ENCODE measurements around the gene PIK3R4.

PIK3R4 gene

DNA sequence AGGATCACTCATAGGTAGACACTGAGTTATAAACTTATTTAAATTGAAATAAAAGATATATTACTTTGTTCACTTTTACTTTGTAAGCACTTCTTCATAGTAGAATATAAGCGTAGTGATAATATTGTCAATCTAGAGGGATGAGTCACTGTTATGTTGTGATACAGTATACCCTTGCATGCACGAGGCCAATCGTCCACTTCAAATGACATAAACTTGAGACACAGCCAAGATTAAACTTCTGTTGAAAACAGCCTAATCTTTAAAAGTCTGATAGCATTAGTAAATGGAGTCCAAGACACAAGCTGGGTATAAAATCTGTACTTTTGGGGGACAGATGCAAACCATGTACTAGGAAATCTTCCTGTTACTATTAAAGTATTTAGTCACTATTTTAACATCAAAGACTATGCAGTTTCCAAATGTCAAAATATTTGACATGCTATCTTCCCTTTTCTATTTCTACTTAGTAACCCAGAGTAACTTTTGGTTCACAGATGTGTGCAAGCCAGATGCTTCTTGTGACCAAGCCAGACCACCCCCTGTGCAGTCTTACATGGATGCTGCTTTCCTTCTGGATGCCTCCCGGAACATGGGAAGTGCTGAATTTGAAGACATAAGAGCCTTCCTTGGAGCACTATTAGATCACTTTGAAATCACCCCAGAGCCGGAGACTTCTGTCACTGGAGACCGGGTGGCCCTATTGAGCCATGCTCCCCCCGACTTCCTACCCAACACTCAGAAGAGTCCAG is 85.3 kb downstream of the PIK3R4 start:
- H3K9ac ChIP-seq = no peak overlapping the region
- H3K36me3 ChIP-seq (ENCODE audit: insufficient read depth) = no peaks in the 10 kb centered on the region
- no peak overlapping the region for H2AFZ ChIP-seq (ENCODE audit: low read depth)
- H4K20me1 ChIP-seq (ENCODE audit: insufficient read depth) = no peaks in the 10 kb centered on the region
- TF ChIP-seq CTCF (conservative IDR thresholded peaks at IDR 0.05; ENCODE audit: low read depth, low read length) = no peak
- H3K4me1 ChIP-seq (ENCODE audit: low read depth, poor library complexity, severe bottlenecking) = peaks cover 8% of the 10 kb centered on the region
- H3K27ac ChIP-seq = no peak overlapping the region
- H3K4me2 ChIP-seq = no peak overlapping the region
- no peak overlapping the region for H3K4me3 ChIP-seq (IDR thresholded peaks at IDR 0.05; ENCODE audit: insufficient read depth, low read depth, low read length)
- no peaks in the 10 kb centered on the region for H3K27me3 ChIP-seq (ENCODE audit: insufficient read depth, low read depth)
- no peaks in the 10 kb centered on the region for H3K79me2 ChIP-seq (ENCODE audit: insufficient read depth, low read depth)

- H3K27ac ChIP-seq = no peak overlapping the region
- no peak for TF ChIP-seq CTCF (conservative IDR thresholded peaks at IDR 0.05; ENCODE audit: low read depth, low read length)
- H3K36me3 ChIP-seq (ENCODE audit: insufficient read depth) = no peaks in the 10 kb centered on the region
- no peaks in the 10 kb centered on the region for H3K27me3 ChIP-seq (ENCODE audit: insufficient read depth, low read depth)
- H3K4me3 ChIP-seq (IDR thresholded peaks at IDR 0.05; ENCODE audit: insufficient read depth, low read depth, low read length) = no peak overlapping the region
- no peak overlapping the region for H2AFZ ChIP-seq (ENCODE audit: low read depth)
- no peaks in the 10 kb centered on the region for H4K20me1 ChIP-seq (ENCODE audit: insufficient read depth)
- no peaks in the 10 kb centered on the region for H3K79me2 ChIP-seq (ENCODE audit: insufficient read depth, low read depth)
- H3K4me1 ChIP-seq (ENCODE audit: low read depth, poor library complexity, severe bottlenecking) = no peaks in the 10 kb centered on the region
- no peak overlapping the region for H3K9ac ChIP-seq
- no peak overlapping the region for H3K4me2 ChIP-seq
Measured at GRCh38 chr3:130659911-130660310, 86.7 kb downstream of the PIK3R4 start.

DNA sequence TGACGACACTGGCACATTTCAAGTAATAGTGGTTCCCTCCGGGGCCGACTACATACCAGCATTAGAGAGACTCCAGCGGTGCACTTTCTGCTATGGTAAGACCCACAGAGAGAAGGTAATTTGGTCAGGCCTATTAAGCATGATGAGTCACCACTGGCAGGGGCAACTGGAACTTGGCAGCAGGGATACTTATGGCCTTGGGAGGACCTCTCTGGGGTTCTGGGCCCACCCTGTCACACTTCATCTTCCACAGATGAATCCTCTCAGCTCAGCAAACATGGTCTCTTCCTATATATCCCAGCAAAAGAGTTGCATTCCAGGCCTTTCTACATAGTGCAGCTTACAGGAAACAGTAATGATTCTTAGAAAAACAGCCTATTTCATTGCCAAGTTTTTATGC is 88.0 kb downstream of the PIK3R4 start:
- no peak overlapping the region for H3K4me2 ChIP-seq
- H3K4me3 ChIP-seq (IDR thresholded peaks at IDR 0.05; ENCODE audit: insufficient read depth, low read depth, low read length) = no peak overlapping the region
- H3K79me2 ChIP-seq (ENCODE audit: insufficient read depth, low read depth) = no peaks in the 10 kb centered on the region
- no peak overlapping the region for H2AFZ ChIP-seq (ENCODE audit: low read depth)
- no peaks in the 10 kb centered on the region for H3K36me3 ChIP-seq (ENCODE audit: insufficient read depth)
- H3K4me1 ChIP-seq (ENCODE audit: low read depth, poor library complexity, severe bottlenecking) = no peaks in the 10 kb centered on the region
- TF ChIP-seq CTCF (conservative IDR thresholded peaks at IDR 0.05; ENCODE audit: low read depth, low read length) = no peak
- no peaks in the 10 kb centered on the region for H3K27me3 ChIP-seq (ENCODE audit: insufficient read depth, low read depth)
- H3K27ac ChIP-seq = no peak overlapping the region
- H4K20me1 ChIP-seq (ENCODE audit: insufficient read depth) = no peaks in the 10 kb centered on the region
- H3K9ac ChIP-seq = no peak overlapping the region

DNA sequence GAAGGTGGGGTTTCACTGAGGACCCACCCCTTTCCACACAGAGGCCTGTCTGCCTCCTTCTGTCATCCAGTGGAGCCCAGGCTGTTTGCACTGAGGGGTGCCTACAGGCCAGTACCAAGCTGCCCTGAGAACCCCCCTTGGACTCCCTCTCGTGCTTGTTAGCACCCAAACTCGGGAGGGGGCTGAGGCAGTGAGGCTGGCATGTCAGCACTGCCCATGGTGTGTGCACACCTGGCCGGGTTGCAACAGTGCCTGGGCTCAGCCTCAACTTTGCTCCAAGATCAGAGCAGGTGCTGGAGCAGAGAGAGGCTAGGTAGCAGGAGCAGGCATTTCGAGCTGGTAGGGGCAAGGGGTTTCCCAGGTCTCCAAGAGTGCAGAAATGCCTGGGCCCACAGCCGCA is 90.0 kb downstream of the PIK3R4 start:
- no peak overlapping the region for H3K4me3 ChIP-seq (IDR thresholded peaks at IDR 0.05; ENCODE audit: insufficient read depth, low read depth, low read length)
- H3K36me3 ChIP-seq (ENCODE audit: insufficient read depth) = no peaks in the 10 kb centered on the region
- no peak for TF ChIP-seq CTCF (conservative IDR thresholded peaks at IDR 0.05; ENCODE audit: low read depth, low read length)
- no peaks in the 10 kb centered on the region for H3K79me2 ChIP-seq (ENCODE audit: insufficient read depth, low read depth)
- no peaks in the 10 kb centered on the region for H4K20me1 ChIP-seq (ENCODE audit: insufficient read depth)
- no peak overlapping the region for H2AFZ ChIP-seq (ENCODE audit: low read depth)
- no peak overlapping the region for H3K4me2 ChIP-seq
- H3K27me3 ChIP-seq (ENCODE audit: insufficient read depth, low read depth) = no peaks in the 10 kb centered on the region
- H3K27ac ChIP-seq = no peak overlapping the region
- no peak overlapping the region for H3K9ac ChIP-seq
- H3K4me1 ChIP-seq (ENCODE audit: low read depth, poor library complexity, severe bottlenecking) = no peaks in the 10 kb centered on the region
